ENCODE results near the gene ZNF821.

DNA sequence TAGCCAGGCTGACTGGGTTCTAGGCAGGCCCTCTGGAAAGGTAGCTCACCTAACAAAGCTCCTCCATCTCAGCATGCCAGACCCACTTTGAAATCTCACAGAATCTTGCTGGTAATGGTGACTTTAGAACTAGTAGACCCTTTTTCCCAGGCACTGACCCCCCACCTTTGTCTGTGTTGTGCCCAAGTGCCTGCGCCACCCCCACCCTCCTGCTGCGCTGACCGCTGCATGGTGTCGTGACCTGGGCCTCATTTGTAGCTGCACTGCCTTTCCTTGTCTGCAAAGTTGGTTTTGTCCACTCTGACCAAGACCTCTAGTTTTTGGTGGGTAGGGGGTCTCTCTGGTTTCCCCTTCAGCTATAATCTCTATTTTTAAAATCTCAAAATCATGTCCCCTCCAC lies 31.4 kb downstream of the ZNF821 start:
- TF ChIP-seq EZH2 (IDR thresholded peaks at IDR 0.05; ENCODE audit: low read depth) (no peak), CTCF (conservative IDR thresholded peaks at IDR 0.05) (no peak)
